HG03457 (cell line): Measurements from ENCODE around the gene ZC3H14.

Source experiments
- ATAC-seq: cut with Tn5 transposase; IDR thresholded peaks from one replicate; pipeline ENCODE4 v1.9.1; 2021; ENCODE audit warnings: moderate number of reproducible peaks; ENCODE audit not compliant: unreplicated experiment

Gene ZC3H14

GRCh38 chr14:88551094-88551870, 11.6 kb upstream of the ZC3H14 start:
- ATAC-seq: peak; percentile 64

- no peak for ATAC-seq
Measured at GRCh38 chr14:88551980-88552431, 10.8 kb upstream of the ZC3H14 start.

DNA sequence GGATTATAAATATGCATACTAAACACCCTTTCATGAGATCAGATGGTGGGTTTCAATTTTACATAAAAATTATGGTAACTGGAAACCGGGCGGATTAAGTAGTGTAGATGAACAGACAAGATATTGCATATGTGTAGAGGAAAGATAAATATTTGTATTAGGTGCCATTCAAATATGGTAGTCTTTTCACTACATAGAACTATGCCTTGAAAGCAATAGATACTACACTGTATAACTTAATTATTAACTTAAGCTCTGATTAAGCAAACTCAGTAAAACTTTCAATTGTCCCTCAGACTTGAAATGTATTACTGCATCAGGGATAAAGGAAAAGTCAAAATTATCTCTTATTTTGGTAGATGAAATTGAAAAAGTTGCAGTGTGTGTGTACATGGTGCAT, 10.0 kb upstream of the ZC3H14 start:
- no peak for ATAC-seq

- ATAC-seq: no peak
Measured at GRCh38 chr14:88553886-88554456, 8.9 kb upstream of the ZC3H14 start.

GRCh38 chr14:88554457-88555286, 8.2 kb upstream of the ZC3H14 start, which contains the start of gene PTPN21:
PTPN21 (minus strand) TSS chr14:88555007; CDS start chr14:88550417, 4,590 bp downstream.
- no peak for ATAC-seq

DNA sequence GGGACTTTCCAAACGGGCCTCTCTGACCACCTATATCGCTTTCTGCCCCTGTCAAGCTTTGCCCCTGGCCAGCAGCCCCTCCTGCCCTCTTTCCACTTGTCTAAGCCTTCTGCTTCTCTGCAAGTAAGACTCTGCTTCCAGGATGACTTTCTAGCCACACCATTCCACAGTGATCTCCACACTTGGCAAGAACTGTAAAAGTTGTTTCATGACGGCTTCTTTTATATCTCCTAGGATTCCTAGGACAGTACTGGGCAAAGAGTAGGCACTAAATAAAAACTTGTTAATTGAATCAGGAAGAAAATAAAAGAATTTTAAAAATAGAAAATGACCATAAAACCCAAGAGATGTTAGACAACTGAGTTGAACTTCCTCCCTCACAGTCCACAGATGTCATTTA, 6.3 kb upstream of the ZC3H14 start:
- ATAC-seq: no peak

- no peak for ATAC-seq
Measured at GRCh38 chr14:88559852-88560251, 3.0 kb upstream of the ZC3H14 start.

DNA sequence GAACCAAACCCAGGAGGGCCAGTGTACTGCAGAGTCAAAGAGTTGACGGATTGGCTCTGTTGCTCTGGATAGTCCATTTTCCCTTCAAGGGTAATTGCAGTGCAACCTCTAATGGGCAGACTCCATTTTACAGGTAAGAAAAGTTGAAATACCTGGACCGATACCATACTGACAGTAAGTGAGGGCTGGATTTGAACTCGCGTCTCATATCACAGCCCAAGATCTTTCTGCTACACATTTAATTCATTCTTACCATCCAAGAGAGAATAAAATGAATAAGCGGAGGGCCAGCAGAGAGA, 356 bp upstream of the ZC3H14 start:
- ATAC-seq: no peak

DNA sequence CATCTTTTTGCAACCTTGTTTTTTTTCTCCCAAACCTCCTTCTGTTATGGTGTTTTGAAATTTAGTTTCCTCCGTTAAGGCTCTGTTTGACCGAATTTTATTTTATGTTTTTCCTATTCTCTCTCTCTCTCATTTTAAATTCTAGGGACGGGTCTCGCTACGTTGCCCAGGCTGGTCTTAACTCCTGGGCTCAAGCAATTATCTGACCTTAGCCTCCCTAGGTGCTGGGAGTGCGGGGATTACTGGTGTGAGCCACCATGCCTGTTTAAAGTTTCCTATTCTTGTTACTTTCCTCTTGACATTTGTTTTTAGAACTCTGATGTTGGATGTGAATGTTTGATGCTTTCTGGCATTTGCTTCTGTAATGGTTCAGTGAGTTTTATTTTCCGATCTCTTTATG, 1.0 kb downstream of the ZC3H14 start:
- no peak for ATAC-seq

GRCh38 chr14:88565427-88565826, 2.6 kb downstream of the ZC3H14 start:
- no peak for ATAC-seq

- ATAC-seq: no peak
Measured at GRCh38 chr14:88568196-88568595, 5.4 kb downstream of the ZC3H14 start.

- no peak for ATAC-seq
Measured at GRCh38 chr14:88572117-88572516, 9.3 kb downstream of the ZC3H14 start.

- ATAC-seq: no peak
Measured at GRCh38 chr14:88576222-88576621, 13.4 kb downstream of the ZC3H14 start.

- no peak for ATAC-seq
Measured at GRCh38 chr14:88584451-88584850, 21.6 kb downstream of the ZC3H14 start.

DNA sequence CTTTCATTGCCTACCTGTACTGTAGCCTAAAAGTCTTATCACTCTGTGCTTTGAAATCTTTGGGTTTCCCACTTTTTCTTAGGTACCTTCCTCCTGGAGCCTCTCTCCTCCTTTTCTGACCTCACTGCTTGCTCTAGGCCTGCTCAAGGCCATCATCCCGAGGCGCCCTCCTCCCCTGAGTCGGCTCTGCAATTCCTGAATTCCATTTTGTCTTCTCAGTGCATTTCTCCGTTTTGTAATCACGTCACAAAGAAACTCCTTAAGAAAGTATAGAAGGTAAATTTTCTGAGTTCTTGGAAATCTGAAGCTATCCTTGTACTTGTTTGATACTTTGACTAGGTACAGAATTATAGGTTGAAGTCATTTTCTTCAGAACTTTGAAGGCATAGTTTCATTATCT, 25.2 kb downstream of the ZC3H14 start:
- no peak for ATAC-seq

DNA sequence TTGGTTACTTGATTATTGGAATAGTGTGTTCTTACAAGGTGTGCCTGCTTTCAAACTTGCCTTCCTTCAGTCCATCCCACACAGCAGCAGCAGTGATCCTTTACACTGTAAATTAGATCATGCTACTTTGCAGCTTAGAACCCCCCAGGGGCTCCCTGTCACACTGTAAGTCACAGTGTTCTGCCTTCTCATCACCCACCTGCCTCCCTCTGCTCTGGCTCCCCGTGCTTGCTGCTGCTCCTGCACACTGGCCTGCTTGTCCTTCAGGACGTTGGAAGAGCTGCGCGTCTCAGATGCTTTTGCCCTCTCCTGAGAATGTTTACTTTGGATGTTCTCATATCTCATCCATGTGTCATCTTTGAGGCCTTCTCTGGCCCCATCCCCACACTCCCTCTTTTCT, 27.3 kb downstream of the ZC3H14 start:
- no peak for ATAC-seq

GRCh38 chr14:88592031-88592430, 29.2 kb downstream of the ZC3H14 start:
- no peak for ATAC-seq

DNA sequence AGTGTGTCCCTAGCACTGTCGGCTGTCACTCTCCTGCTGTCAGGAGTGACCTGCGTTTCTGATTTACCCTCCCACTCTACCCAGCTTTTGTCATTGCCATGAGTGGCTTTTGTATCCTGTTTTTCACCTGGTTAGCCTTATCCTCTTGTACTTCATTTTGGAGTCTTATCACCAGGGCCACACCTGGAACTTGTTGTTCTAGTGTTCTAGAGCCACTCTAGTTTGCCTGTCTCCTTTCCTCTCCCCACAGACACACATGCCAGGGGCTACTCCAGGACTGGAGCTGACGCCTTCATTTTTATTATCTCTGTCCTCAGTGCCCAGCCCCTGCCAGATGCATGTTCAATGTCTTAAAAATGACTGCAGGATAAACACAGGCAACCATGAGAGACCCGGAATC, 34.2 kb downstream of the ZC3H14 start:
- no peak for ATAC-seq

DNA sequence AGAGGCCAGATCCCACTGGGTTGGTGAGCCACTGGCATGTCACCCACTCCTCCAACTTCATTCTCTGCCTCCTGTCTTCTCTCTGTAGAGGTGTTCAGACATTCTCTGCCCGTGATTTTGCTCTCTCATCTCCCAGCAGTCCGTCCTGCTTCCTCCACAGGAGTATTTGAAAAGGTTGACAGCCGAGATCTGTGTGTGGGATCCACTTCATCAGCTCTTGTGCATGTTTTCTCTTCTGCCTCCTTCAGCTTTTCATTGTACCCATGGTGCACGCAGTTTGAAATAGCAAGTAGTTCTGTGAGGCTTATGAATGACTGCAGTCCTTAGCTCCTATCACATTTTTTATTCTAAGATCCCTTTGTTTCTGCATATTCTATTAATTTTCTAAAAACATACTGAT, 34.8 kb downstream of the ZC3H14 start:
- no peak for ATAC-seq

DNA sequence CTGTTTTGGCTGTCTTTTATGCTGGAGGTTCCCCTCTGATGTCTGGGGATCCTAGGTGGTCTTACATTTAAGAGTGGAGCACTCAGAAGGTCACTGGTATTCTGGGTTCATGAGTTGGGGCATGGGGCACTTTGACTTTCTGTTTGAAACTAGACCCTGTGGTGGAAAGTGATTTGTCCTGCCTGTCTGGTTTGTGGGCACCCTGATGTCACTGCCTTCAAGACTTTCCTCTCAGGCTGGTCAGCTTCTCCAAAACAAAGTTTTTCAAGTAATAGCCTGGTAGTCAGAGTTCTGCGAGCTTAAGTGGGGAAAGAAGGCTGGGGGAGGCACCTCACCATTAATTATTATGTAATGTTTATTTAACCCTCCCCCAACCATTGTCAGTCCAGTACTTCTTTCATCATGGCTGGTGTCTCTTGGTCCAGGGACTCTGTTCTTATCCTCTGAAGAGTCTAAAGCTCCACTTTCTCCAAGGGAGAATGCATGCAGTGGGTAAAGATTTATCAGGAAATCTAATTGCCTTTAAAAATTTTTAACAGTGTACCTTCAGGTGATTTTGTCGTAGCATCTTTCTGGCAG, 35.3 kb downstream of the ZC3H14 start:
- ATAC-seq: no peak

DNA sequence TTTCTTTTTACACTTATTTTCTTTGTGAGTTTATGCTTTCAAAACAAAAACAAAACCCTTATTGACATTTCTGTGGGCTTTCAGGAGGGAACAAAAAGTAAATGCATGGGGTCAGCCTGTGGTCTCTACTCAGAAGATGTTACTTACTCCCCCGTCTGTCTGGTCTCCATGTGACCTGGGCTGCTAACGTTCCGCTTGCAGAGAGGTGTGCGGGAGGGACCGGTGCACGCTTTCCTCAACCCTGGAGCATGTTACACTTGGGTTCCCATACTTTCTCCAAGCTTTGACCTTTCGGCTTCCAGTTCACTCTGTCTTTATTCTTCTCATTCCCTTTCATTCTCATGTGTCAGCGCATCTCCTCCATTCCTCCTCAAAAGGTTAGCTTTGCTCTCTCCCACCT, 36.5 kb downstream of the ZC3H14 start:
- ATAC-seq: no peak
